ENCODE results near the gene WWP2.
"Not testable (repeated sequence)": the region's sequence is repeated elsewhere in the genome, so short reads cannot be mapped to it uniquely, and the experiment has no call there.

The WWP2 gene

GRCh38 chr16:69820926-69821541, 58.9 kb downstream of the WWP2 start:
- TF ChIP-seq CTBP1 (IDR thresholded peaks at IDR 0.05; ENCODE audit: borderline replicate concordance) (no peak), PKNOX1 (IDR thresholded peaks at IDR 0.05) (no peak), NFRKB (IDR thresholded peaks at IDR 0.05) (no peak), FOXK2 (IDR thresholded peaks at IDR 0.05) (no peak), TARDBP (IDR thresholded peaks at IDR 0.05) (no peak)
- DNase-seq (ENCODE audit: extremely low spot score), result no peak
- POLR2A ChIA-PET, result no interaction called here
- CTCF ChIA-PET, result interaction anchor here (0.6 kb wide), 2 partner anchors 109 to 749 kb away, joined by 3 to 5 read pairs; no protein-coding TSS in a partner anchor

DNA sequence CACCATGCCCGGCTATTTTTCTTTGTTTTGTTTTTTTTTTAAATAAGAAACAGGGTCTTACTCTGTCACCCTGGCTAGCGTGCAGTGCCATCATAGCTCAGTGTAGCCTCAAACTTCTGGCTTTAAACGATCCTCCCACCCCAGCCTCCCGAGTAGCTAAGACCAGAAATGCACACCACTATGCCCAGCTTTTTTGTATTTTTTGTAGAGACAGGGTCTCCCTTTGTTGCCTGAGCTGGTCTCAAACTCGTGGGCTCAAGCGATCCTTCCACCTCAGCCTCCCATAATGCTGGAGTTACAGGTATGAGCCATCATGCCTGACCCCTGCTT, 59.7 kb downstream of the WWP2 start:
- CTCF ChIA-PET, result interaction anchor here (0.6 kb wide), 1 partner anchor 108 kb away, joined by 3 read pairs; no protein-coding TSS in a partner anchor
- TF ChIP-seq TARDBP (IDR thresholded peaks at IDR 0.05), result no peak
- no peak for TF ChIP-seq SUZ12 (IDR thresholded peaks at IDR 0.05)
- TF ChIP-seq ELF4 (IDR thresholded peaks at IDR 0.05), result no peak
- TF ChIP-seq SP1 (IDR thresholded peaks at IDR 0.05), result no peak
- TF ChIP-seq HDGF (IDR thresholded peaks at IDR 0.05; ENCODE audit: borderline replicate concordance), result no peak
- TF ChIP-seq ZNF384 (IDR thresholded peaks at IDR 0.05), result no peak
- no peak for TF ChIP-seq ARNT (IDR thresholded peaks at IDR 0.05)
- no peak for TF ChIP-seq PKNOX1 (IDR thresholded peaks at IDR 0.05)
- TF ChIP-seq LEF1 (IDR thresholded peaks at IDR 0.05; ENCODE audit: borderline replicate concordance), result no peak
- TF ChIP-seq L3MBTL2 (conservative IDR thresholded peaks at IDR 0.05), result no peak
- no peak for TF ChIP-seq FOXK2 (IDR thresholded peaks at IDR 0.05)
- no peak for TF ChIP-seq CTBP1 (IDR thresholded peaks at IDR 0.05; ENCODE audit: borderline replicate concordance)
- no peak for TF ChIP-seq FOXM1 (IDR thresholded peaks at IDR 0.05; ENCODE audit: borderline replicate concordance)
- no peak for TF ChIP-seq FOXA1 (IDR thresholded peaks at IDR 0.05)
- TF ChIP-seq NFRKB (IDR thresholded peaks at IDR 0.05), result no peak
- TF ChIP-seq BHLHE40 (IDR thresholded peaks at IDR 0.05; ENCODE audit: borderline replicate concordance), result no peak
- DNase-seq (ENCODE audit: extremely low spot score), result no peak
- POLR2A ChIA-PET, result no interaction called here

DNA sequence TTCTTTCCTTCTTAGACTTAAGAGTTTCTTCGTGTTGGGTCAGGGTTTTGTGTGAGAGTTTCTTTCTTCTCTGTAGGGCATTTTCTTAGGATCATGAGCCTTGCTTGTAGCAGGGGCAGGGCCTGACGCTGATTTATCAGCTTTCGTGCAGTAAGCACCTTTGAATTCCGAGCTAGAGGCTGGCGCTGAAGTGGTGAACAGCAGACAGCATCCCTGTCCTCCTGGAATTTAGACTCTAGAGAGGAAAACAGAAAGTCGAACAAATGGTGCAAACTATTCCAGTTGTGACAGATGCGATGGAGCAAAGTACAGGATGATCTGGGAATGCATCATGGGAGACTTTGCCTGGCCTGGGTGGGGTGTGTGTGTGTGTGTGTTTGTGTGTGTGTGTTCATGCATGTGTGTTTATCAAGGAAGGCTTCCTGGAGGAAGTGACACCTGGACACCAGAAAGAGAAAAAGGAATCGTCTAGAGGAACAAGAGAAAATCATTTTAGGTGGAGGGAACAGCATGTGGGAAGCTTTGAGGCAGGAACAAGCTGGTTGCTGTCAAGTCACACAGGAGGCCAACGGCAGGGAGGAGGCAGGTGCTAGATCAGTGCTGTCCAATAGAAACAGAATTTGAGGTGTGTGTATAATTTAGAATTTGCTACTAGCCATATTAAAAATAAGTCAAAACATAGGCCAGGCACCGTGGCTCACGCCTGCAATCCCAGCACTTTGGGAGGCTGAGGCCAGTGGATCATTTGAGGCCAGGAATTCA, 60.2 kb downstream of the WWP2 start:
- TF ChIP-seq HDGF (IDR thresholded peaks at IDR 0.05; ENCODE audit: borderline replicate concordance) (no peak), CTBP1 (IDR thresholded peaks at IDR 0.05; ENCODE audit: borderline replicate concordance) (no peak), BHLHE40 (IDR thresholded peaks at IDR 0.05; ENCODE audit: borderline replicate concordance) (no peak), ZNF384 (IDR thresholded peaks at IDR 0.05) (no peak), ARNT (IDR thresholded peaks at IDR 0.05) (no peak), ELF4 (IDR thresholded peaks at IDR 0.05) (no peak), TARDBP (IDR thresholded peaks at IDR 0.05) (no peak), FOXK2 (IDR thresholded peaks at IDR 0.05) (no peak), PKNOX1 (IDR thresholded peaks at IDR 0.05) (no peak), LEF1 (IDR thresholded peaks at IDR 0.05; ENCODE audit: borderline replicate concordance) (no peak), SP1 (IDR thresholded peaks at IDR 0.05) (no peak), SUZ12 (IDR thresholded peaks at IDR 0.05) (no peak)
- CTCF ChIA-PET, result no interaction called here
- DNase-seq (ENCODE audit: extremely low spot score), result no peak
- POLR2A ChIA-PET, result no interaction called here

- ChIA-PET CTCF (no interaction called here), POLR2A (no interaction called here)
- TF ChIP-seq ELF4 (IDR thresholded peaks at IDR 0.05), result no peak
- TF ChIP-seq CTBP1 (IDR thresholded peaks at IDR 0.05; ENCODE audit: borderline replicate concordance), result no peak
- no peak for TF ChIP-seq BHLHE40 (IDR thresholded peaks at IDR 0.05; ENCODE audit: borderline replicate concordance)
- TF ChIP-seq PKNOX1 (IDR thresholded peaks at IDR 0.05), result no peak
- TF ChIP-seq HDGF (IDR thresholded peaks at IDR 0.05; ENCODE audit: borderline replicate concordance), result no peak
- no peak for TF ChIP-seq NFRKB (IDR thresholded peaks at IDR 0.05)
- TF ChIP-seq LEF1 (IDR thresholded peaks at IDR 0.05; ENCODE audit: borderline replicate concordance), result no peak
- no peak for TF ChIP-seq TARDBP (IDR thresholded peaks at IDR 0.05)
- TF ChIP-seq SP1 (IDR thresholded peaks at IDR 0.05), result no peak
- no peak for TF ChIP-seq FOXM1 (IDR thresholded peaks at IDR 0.05; ENCODE audit: borderline replicate concordance)
- DNase-seq (ENCODE audit: extremely low spot score), result no peak
These were observed 61.9 kb downstream of the WWP2 start for GRCh38 chr16:69823831-69824563.

DNA sequence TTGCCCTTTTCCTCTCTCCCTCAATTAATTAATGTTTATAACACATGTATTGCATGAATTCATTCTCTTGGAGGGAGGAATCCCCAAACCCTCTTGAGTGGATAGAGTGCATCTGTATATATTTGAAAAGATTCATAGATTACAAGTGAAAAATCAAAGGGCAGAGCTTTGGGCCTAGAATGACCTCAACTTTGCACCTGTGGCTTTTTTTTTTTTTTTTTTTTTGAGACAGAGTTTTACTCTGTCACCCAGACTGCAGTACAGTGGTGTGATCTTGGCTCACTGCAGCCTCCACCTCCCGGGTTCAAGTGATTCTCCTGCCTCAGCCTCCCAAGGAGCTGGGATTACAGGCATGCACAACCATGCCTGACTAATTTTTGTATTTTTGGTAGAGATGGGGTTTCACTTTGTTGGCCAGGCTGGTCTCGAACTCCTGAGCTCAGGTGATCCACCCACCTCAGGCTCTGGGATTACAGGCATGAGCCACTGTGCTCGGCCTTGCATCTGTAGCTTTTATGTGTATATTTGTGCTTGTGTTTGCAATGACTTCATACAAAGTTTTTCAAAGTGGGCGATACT, 62.5 kb downstream of the WWP2 start:
- DNase-seq (ENCODE audit: extremely low spot score); POLR2A ChIA-PET: not testable (repeated sequence)
- CTCF ChIA-PET, result interaction anchor here (0.7 kb wide), 1 partner anchor 12 kb away, joined by 4 read pairs; no protein-coding TSS in a partner anchor

Data from HEK293T (cell line).